ENCODE data around the gene FIGLA.
A peak's percentile ranks its signal among the peaks of the same experiment; 100 is the strongest.
"Not testable (repeated sequence)": the region's sequence is repeated elsewhere in the genome, so short reads cannot be mapped to it uniquely, and the experiment has no call there.

The FIGLA gene

DNA sequence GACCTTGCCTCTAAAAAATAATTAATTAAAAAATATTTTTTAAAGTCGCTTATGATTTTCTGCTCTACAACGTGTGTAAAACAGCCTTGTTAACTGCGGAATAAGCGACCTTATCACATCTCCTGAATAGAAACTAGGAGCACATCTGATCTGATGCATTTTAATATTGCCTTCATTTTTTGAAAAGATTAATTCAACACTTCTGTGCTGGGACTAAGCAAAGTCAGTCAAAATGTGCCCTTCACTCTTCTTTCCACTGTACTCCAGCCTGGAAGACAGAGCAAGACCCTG is 17.3 kb upstream of the FIGLA start:
- DNase-seq = no peak

DNA sequence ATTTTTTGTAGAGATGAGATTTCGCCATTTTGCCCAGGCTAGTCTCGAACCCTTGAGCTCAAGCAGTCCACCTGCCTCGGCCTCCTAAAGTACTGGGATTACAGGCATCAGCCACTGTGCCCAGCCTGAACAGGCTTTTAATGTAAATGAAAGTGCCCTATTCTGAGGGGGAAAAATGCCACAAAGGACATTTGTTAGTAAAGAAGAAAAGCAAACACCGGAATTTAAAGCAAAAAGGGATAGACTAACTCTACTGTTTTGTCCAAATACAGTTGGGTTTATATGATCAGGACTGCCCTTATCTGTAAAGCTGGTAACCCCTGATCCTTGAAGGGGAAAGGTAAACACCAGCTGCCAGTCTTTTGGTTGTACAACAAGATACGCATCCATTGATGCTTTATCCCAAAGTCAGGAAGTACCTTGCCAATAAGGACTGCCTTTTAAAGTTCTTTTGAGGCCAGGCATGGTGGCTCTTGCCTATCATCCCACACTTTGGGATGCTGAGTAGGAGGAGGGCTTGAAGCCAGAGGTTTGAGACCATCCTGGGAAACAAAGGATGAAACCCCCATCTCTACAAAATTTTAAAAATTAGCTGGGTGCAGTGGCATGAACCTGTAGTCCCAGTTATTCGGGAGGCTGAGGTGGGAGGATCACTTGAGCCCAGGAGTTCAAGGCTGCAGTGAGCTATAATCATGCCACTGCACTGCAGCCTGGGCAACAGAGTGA is 16.8 kb upstream of the FIGLA start:
- no peak for DNase-seq

DNA sequence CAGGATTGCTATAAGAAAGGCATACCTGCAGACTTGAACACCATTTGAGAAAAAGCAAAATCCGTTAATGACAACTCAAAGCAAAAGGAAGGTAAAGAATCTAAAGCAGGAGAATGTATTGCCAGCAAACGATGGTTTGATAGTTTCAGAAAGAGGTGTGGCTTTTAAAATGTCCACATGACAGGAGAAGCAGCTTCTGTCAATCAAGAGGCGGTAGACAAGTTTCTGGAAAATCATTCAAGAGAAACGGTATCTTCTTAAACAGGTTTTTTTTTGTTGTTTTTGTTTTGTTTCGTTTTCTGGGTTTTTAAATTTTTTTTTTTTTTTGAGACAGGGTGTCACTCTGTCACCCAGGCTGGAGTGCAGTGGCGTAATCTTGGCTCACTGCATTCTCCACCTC is 16.2 kb upstream of the FIGLA start:
- no peak for DNase-seq

DNA sequence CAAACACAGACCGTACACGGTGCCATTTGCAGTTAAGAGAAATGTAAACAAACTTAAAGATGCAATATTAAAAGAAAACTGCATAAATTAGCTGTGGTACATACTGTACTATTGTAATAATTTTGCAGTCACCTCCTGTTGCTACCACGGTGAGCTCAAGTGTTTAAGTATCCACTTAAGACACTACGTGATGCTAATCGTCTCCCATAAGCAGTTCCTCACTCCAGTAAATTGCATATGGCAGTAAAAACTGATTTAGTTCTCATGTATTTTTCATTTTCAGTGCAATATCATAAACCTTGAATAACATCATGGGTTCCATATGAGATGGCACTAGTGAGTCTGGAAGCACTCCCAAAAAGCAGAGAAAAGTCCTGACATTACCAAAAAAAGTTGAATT is 15.6 kb upstream of the FIGLA start:
- DNase-seq = no peak

DNA sequence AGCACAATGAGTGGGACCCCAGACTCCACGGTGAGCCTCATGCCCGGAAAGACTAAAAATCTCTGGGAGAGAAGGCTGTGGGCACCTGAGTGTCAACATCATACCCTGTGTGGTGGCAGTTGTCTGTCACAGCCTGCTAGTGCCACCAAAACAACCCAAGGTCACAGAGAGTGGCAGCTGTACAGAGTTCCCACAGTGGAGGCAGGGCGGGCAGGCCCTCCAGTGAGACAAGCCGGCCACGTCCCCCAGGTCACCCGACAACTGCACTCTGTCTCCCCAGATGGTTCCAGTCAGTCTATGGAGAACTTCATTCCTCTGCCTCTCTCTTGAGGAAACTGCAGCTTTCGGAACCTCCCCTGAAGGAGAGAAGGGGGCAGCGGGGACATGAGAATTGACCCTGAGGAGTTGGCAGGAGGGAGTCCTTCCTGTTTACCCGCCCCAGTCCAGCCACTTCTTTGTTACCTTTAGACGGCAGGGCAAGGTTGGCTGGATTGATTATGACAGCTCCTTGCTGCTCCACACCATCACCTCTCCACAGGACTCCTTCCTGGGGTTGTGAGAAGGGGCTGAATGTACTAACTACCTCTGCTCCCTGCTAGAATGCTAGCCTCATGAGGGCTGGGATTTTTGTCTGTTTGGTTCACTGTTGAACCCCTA is 11.3 kb upstream of the FIGLA start:
- no peak for DNase-seq

DNA sequence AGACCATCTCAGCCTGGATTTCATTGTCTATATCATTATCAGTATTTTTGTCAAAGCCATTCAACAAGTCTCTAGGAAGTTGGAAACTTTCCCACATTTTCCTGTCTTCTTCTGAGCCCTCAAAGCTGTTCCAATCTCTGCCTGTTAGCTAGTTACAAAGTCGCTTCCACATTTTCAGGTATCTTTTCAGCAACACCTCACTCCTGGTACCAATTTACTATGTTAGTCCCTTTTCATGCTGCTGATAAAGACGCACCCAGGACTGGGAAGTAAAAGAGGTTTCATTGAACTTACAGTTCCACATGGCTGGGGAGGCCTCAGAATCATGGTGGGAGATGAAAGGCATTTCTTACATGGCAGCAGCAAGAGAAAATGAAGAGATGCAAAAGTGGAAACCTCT is 9.3 kb upstream of the FIGLA start:
- no peak for DNase-seq

DNA sequence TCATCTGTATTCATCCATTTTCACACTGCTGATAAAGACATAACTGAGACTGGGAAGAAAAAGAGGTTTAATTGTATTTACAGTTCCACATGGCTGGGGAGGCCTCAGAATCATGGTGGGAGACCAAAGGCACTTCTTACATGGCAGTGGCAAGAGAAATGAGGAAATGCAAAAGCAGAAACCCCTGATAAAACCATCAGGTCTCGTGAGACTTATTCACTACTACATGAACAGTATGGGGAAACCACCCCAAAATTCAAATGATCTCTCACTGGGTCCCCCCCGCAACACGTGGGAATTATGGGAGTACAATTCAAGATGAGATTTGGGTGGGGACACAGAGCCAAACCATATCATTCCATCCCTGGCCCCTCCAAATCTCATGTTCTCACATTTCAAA is 7.6 kb upstream of the FIGLA start:
- DNase-seq = not testable (repeated sequence)

DNA sequence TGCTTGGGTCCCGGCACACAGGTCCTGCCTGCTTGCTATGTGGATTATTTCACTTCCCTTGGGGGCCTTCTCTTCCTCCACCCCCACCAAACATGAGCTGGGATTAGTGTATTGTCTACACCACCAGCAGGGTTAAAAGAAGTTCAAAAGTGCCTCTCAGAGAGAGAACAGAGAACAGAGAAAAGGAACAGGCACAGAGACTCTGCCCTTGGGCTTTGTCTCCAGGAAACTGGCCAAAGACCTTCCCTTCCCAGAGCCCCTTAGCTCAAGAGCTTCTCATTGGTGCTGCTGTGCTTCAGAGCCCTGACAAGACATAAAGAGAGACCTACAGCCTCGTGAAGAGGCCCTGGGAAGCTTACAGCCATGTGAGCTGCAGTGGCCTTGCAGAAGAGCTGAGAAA is 7.1 kb upstream of the FIGLA start:
- DNase-seq = no peak

DNA sequence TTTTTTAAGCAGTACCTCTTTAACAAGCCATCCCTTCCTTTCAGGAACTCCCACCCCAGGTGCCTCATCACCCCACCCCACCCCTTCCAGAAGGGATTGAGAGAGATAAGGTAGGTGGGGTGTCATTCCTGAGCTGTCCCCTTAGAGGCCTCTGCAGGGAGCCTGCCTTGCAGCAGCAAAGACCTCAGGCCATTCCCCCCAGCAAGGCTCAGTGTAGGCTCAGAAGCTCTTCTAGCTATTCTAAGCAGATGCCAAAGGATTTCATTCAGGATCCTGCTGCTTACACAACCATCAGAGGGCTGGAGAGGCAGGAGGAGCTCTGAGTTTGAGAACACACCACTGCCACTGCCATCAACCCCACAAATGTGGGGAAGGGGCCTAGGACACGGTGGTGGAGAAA is 5.8 kb upstream of the FIGLA start:
- no peak for DNase-seq

DNA sequence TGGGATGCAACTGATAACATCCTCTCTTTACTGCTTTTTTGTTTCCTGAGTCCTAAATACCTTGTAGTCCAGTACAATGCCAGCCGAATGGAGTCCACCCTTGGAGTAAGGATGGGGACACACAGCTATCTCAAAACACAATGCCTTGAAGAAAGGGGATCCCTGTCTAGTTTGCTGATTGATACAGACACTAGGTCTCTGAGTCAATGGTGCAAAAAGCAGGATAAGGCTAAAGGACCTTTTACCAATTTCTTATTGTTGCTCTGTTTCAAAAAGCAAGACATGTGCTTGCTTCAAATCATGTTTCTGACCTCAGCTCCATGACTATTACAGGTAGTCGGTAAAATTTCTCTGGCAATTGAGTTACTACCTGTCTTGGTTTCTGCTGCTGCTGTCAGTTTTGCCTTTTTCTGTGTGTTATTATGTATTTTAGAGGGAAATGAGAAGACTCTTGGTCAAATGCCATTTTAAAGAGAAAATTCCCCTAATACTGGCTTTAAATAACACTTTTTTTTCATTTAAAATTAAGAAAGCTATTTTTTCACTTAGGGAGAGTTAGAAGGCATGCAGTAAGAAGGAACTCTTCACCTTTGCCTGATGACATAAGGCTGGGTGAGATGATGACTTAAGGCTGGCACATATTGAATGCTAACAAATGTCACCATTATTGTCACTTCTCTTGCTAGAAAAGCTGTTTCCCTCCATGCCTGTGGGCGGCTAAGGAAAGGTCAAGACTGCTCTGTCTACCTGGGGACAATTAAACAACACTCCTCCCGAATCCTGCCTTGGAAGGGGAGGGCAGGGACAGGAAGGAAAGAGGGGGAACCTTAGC is 4.9 kb upstream of the FIGLA start:
- DNase-seq = no peak

DNA sequence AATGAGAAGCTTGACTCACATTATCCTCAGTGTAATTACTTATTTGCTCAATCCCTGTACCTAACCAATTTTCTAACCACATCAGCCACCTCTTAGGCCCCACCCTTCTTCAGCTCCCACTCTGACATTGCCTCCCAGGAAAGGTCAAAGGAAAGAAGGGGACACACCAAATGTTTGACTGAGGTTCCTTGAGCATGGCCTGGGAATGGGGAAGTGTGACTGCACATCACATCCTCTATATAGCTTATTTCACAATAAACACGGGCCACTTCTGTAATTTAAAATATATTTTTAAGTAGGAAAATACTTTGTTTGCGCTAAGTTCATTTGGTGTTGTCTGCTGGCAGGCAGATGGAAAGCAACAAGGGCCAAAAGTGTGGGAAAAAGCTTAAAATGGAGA is 3.0 kb upstream of the FIGLA start:
- DNase-seq = no peak

DNA sequence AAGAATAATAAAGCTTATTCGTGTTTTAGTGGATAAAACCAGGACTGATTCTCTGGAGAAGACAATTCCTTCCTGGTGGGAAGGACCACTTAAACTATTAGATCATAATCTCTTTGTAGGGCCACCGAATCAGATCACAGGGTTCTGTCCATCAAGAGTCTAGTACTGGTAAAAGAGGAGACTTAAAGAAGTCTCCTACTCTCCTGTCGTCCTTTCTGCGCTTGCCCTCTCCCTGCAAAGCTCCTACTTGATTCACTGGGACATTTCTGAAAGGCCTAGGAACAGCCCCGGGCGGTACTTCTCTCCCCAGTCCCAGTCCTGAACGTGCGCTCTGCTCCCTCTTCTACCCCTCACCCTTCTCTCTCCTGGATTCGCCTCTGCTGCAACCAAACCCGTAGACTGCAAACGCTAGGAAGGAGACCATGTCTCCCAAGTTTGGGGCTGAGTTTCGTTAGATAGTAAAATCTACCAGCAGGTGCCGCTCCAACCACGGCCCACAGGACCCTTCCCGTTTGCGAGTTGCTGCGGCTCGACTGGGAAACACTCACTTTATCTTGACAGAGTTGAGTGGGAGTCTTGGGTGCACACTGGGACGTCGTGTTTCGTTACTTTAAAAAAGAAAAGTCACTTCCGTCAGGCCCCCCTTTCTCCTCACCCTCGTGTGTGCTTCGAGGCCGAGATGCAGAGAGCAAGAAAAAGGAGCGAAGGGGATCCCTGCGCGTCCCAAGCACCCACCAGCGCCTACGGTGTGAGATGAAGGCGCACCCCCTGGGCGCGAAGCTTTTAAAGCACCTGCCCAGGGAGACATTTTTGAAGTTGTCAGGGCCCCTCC is 923 bp downstream of the FIGLA start:
- peak; percentile 88 for DNase-seq

DNA sequence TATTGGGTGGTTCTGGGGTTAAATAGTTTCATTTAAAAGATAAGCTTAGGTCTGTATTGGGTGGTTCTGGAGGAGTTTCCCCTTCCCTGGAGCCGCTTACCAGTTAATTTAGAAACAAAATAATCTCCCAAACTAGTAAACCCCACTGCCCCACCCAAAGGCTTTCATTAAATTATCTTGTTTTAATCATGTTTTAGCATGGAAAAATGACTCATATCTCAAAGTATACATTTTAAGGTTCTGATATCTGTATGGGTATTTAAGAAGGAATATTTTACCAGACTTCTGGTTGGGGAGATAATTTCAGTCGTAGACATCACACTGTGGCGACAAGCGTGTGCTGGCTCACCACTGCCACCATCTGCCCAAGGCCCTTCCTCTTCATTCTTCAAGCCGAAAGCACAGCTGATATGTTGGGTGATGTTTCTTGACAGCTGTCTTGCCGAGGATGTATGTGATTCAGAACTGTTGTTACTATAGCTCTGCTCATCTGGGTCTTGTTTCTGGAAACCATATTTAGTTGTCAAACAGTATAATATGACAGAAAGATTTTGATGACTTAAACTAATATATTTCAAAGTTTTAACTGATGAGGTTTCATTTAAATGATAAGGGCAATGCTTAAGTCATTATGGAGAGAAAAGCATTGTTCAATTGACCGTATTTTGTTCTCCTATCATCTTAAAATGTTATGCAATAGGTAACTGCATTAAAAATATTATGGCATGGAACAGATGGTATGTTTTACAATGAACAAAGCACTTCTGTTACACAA is 5.1 kb downstream of the FIGLA start:
- peak; percentile 72 for DNase-seq

DNA sequence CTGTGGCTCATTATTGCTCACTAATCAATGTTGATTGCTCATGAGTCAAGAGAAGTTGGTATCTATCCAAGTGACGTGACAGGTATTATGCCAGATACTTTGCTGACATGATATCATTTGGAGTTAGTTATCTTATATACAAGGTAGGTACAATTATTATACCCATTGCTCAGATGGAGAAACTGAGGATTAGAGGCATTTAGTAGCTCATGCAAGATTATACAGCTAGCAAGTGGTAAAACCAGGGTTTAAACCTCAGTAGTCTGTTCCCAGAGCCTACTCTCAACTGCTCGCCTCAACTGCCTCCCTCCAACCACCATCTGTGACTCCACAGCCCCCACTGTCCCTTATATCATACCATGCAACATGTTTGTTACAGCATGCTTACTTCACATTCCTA is 6.1 kb downstream of the FIGLA start:
- no peak for DNase-seq

DNA sequence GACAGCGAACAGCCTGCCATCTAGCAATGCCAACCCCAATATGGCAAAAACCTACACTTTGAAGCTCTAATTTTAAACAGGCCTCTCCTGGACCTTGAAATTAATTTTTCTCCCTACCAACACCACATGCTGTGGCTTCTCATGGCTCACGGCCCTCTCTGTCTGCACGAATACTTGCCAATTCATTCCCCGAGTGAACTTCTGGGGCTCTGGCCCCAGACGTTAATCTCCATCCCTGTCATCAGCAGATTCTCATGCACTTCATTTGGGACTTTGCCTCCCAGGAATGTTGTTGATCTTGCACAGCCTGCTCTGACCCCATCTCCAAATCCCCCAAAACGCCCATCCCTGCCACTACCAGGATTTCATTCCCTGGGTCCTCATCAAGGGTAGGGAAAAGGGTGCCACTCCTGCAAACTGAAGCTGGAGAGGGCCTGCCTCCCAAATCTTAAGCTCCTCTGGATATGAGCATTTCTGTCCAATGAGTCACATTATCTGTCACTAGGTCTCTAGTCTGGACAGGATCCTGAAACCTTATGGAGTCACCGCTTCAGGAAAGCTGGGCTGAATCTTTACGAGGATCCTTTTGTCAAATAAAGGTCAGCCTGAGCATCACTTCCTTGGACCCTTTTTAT is 10.4 kb downstream of the FIGLA start:
- DNase-seq = no peak

DNA sequence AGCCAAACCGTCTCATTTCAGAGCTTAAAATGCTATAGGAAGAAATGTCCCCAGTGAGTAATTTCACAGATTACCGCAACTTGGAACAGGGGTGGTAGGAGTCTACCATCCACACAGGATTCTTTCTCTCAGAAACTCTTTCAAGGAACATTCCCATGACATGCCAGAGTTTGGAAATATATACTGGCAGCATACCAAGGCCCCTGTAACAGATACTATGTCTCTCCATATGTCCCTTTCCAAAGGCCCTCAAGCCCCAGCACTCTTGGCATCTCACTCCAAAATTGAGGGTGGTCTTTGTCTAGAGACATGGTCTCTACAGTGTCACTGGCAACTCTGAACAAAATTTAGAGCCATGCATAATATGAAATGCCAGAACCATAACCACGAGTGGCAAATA is 11.0 kb downstream of the FIGLA start:
- DNase-seq = no peak

DNA sequence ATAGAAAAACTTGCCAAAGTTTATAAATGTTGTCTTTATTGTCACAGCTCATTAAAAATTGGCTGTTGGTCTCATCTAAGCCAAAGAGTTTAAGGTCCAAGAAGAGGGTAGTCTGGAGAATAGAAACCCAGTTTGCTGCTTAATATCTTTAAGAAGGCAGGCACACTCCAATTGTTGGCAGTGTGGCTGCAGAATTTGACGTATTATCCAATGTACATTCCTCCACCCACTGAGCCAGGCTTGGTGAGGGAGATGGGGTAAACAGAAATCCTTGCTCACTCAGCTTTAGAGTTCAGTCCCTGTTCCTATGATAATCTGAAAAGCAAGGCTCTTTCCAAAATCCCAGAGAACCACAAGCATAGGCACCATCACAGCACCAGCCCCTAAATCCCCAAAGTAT is 11.8 kb downstream of the FIGLA start:
- DNase-seq = no peak

DNA sequence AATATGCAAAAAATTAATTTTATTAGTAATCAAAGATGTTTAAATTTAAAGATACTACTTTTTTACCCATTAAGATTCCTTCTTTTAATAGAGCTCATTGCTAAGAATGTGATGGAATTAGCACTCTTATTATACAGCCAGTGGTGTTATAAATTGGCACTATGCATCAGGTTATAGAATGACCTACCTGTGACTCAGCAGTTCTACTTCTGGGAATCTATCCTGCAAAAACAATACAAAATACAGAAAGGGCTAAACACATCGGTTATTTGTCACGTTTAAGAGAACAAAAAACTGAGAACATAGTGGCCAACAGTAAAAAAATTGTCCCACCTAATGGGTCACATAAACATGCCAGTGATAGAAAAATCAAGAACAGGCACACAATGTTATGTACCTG is 13.0 kb downstream of the FIGLA start:
- DNase-seq = no peak

DNA sequence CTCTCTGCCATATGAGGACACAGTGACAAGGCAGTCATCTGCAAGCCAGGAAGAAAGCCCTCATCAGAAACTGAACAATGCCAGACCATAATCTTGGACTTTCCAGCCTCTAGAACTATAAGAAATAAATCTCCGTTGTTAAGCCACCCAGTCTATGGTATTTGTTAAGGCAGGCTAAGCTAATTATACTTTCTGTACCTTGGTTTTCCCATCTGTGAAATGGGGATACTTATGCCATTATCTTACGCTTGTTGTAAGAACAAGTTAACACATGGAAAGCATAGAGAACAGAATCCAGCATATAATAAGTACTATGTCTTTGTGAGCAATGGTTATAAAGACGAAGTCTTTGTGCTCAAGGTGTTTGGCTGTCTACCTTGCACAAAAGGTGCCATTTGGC is 14.2 kb downstream of the FIGLA start:
- DNase-seq = no peak

DNA sequence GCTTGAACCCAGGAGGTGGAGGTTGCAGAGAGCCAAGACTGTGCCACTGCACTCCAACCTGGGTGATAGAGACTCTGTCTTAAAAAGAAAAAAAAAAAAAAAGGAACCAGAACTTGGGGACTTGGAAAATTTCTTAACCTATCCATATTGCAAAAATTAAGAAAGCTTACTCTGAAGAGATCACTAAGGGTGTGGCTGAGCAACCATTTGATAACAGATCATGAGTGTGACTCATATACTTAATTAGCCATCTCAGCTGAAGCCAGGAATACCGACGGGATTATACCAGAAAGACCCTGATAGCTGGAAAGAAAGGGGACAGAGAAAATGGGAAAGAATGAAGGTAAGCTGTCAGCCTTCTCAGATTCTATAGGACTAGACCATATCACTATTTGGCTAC is 15.3 kb downstream of the FIGLA start:
- no peak for DNase-seq

DNA sequence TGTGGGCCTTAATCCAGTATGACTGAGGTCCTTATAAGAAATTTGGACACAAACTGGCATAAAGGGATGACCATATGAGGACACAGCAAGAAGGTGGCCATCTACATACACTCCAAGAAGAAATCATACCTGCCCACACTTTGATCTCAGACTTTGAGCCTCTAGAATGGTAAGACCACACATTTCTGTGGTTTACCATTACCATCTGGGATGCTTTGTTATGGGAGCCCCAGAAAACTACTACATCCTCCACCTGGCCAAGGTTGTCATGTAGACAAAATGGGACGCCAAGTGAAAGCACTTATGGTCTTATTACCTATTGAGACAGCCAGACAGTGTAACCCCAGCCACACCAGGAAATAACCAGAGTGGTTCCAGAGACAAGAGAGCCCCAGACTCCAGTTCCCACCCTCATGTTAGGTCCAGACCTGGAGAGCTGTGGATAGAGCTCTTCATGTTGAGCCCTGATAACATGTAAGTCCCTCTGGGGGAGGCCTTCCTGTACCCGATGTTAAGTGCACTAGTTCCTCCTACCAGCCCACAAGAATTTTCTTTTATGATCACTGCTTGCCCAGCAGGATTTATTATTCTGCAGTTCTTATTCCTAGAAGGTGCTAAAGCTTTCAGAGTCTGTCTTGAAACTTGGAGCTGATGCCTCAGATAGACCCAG is 17.8 kb downstream of the FIGLA start:
- no peak for DNase-seq

DNA sequence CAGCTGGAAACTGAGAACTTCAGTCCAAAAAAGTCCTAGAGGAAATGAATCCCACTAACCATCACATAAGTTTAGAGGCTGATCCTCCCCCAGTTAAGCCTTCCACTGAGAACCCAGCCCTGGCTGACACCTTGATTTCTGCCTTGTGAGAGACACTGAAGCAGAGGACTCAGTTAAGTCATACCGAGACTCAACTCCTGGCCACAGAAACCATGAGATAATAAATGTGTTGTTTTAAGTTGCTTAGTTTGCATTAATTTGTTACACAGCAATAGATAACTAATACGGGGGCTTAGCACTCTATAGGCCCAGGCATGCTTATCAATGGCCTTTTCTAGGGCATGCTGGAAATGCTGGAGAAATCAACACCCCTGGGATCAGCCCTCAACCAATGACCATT is 19.0 kb downstream of the FIGLA start:
- DNase-seq = peak; percentile 52
